Peyer's patch (tissue), 4 donors: ENCODE data around the gene CA10. TPM values are rescaled to one million over a fixed set of nuclear protein-coding genes. Genes with fewer than 3 reads are reported as not detected.

Experiments used
- DNase-seq, 3 donors: peaks; one replicate each; pipeline ENCODE4 v3.0.0-alpha.2; 2017 to 2019
- H3K27ac ChIP-seq, 4 donors: fragments of 200-600 bp; sonication (generic); one replicate each; pipeline ENCODE4 v1.5.1; 2016 to 2019
- H3K27me3 ChIP-seq, 2 donors: fragments of 200-600 bp; sonication (generic); one replicate each; pipeline ENCODE4 v1.5.1; 2019
- H3K36me3 ChIP-seq, 3 donors: fragments of 200-600 bp; sonication (generic); one replicate each; pipeline ENCODE4 v1.5.1; 2016 to 2019
- H3K4me1 ChIP-seq, 4 donors: fragments of 200-600 bp; sonication (generic); one replicate each; pipeline ENCODE4 v1.5.1; 2016 to 2019
- H3K4me3 ChIP-seq, 4 donors: fragments of 200-600 bp; sonication (generic); 1 replicate in 3 of 4; 2 replicates in 1 of 4; pipeline ENCODE4 v1.5.1; 2016 to 2019; ENCODE audit warnings: mild to moderate bottlenecking in 1 of 4
- H3K9me3 ChIP-seq, 4 donors: fragments of 200-600 bp; sonication (generic); one replicate each; pipeline ENCODE4 v1.5.1; 2016 to 2019; ENCODE audit warnings: mild to moderate bottlenecking in 1 of 4
- CTCF ChIP-seq, 6 experiments: fragments of 450-650 bp in 4 of 6; fragments of 200-600 bp in 2 of 6; sonication (generic) in 1 of 6; IDR thresholded peaks; one replicate each; pipeline ENCODE4 v1.5.1; 2017 to 2019; ENCODE audit warnings: antibody characterized with exemption in 6 of 6, mild to moderate bottlenecking in 3 of 6, moderate library complexity in 1 of 6
- POLR2A ChIP-seq, 2 donors: fragments of 450-650 bp; IDR thresholded peaks; one replicate each; pipeline ENCODE4 v1.5.1; 2017; ENCODE audit warnings: antibody characterized with exemption in 2 of 2, mild to moderate bottlenecking in 2 of 2, moderate library complexity in 2 of 2
- total RNA-seq, 4 donors: library from RNA; depleted of rRNA; stranded (reverse); fragments of >200 nt; gene quantifications; one replicate each; pipeline ENCODE4 v1.1.0, GENCODE V29; 2016

CA10 gene
- total RNA-seq, 4 donors from 2014 or later = 1.4 to 1.7 TPM; not detected in 2

GRCh38 chr17:52181782-52182181 is 23.3 kb upstream of the CA10 start:
- H3K27me3 ChIP-seq = no peaks in the 10 kb centered on the region
- no peaks in the 10 kb centered on the region for H3K4me1 ChIP-seq
- no peaks in the 10 kb centered on the region for H3K9me3 ChIP-seq
- H3K36me3 ChIP-seq = no peaks in the 10 kb centered on the region
- TF ChIP-seq CTCF (IDR thresholded peaks at IDR 0.05) (no peak), POLR2A (IDR thresholded peaks at IDR 0.05) (no peak)
- no peak for DNase-seq
- no peak overlapping the region for H3K4me3 ChIP-seq
- no peak overlapping the region for H3K27ac ChIP-seq

- H3K9me3 ChIP-seq = no peaks in the 10 kb centered on the region
- H3K27ac ChIP-seq = no peak overlapping the region
- TF ChIP-seq POLR2A (IDR thresholded peaks at IDR 0.05) = no peak
- no peak for TF ChIP-seq CTCF (IDR thresholded peaks at IDR 0.05)
- no peak overlapping the region for H3K4me3 ChIP-seq
- no peaks in the 10 kb centered on the region for H3K36me3 ChIP-seq
- DNase-seq = no peak
- H3K4me1 ChIP-seq = no peaks in the 10 kb centered on the region
- H3K27me3 ChIP-seq = no peaks in the 10 kb centered on the region
Observed at GRCh38 chr17:52178012-52178411, 19.5 kb upstream of the CA10 start.

- Histone ChIP-seq H3K27ac (no peak overlapping the region), H3K9me3 (no peaks in the 10 kb centered on the region), H3K36me3 (no peaks in the 10 kb centered on the region), H3K27me3 (no peaks in the 10 kb centered on the region), H3K4me3 (no peak overlapping the region), H3K4me1 (no peaks in the 10 kb centered on the region)
- no peak for DNase-seq
- TF ChIP-seq POLR2A (IDR thresholded peaks at IDR 0.05) (no peak), CTCF (IDR thresholded peaks at IDR 0.05) (peak in 2 of 6 experiments; percentile 5 to 17)
Observed at GRCh38 chr17:52170963-52171572, 12.6 kb upstream of the CA10 start.

- no peak overlapping the region for H3K27ac ChIP-seq
- H3K4me3 ChIP-seq = no peak overlapping the region
- no peaks in the 10 kb centered on the region for H3K9me3 ChIP-seq
- H3K27me3 ChIP-seq = no peaks in the 10 kb centered on the region
- no peak for DNase-seq
- H3K36me3 ChIP-seq = no peaks in the 10 kb centered on the region
- no peaks in the 10 kb centered on the region for H3K4me1 ChIP-seq
- TF ChIP-seq CTCF (IDR thresholded peaks at IDR 0.05) (no peak), POLR2A (IDR thresholded peaks at IDR 0.05) (no peak)
Observed at GRCh38 chr17:52160136-52160567, 1.6 kb upstream of the CA10 start.

GRCh38 chr17:52159246-52160135 is 977 bp upstream of the CA10 start:
- Histone ChIP-seq H3K27ac (no peak overlapping the region), H3K9me3 (no peaks in the 10 kb centered on the region), H3K4me3 (no peak overlapping the region), H3K36me3 (no peaks in the 10 kb centered on the region), H3K27me3 (no peaks in the 10 kb centered on the region), H3K4me1 (no peaks in the 10 kb centered on the region)
- no peak for DNase-seq
- TF ChIP-seq CTCF (IDR thresholded peaks at IDR 0.05) (no peak), POLR2A (IDR thresholded peaks at IDR 0.05) (no peak)
